ENCODE data around the gene C2CD4D. TPM values are rescaled to one million over a fixed set of nuclear protein-coding genes. Genes with fewer than 3 reads are reported as not detected.

The C2CD4D gene
- polyA plus RNA-seq, 1 donor: 0.12 TPM

Other genes with a start within 250 kb of the C2CD4D start
- gene SNX27, start 227.8 kb downstream of the C2CD4D start, polyA plus RNA-seq (ENCODE audit: insufficient read length): 20.9 TPM
- gene CELF3, start 123.0 kb downstream of the C2CD4D start, polyA plus RNA-seq (ENCODE audit: insufficient read length): 0.27 TPM
- gene RIIAD1, start 118.3 kb downstream of the C2CD4D start, polyA plus RNA-seq (ENCODE audit: insufficient read length): not detected
- 69.4 TPM for gene MRPL9, start 76.3 kb downstream of the C2CD4D start, polyA plus RNA-seq (ENCODE audit: insufficient read length)
- 4.1 TPM for gene TDRKH, start 49.3 kb downstream of the C2CD4D start, polyA plus RNA-seq (ENCODE audit: insufficient read length)
- gene LINGO4, start 34.4 kb downstream of the C2CD4D start, polyA plus RNA-seq (ENCODE audit: insufficient read length): 0.40 TPM
- gene RORC, start 8.0 kb downstream of the C2CD4D start, polyA plus RNA-seq (ENCODE audit: insufficient read length): 11.8 TPM
- 0.37 TPM for gene THEM5, start 13.9 kb upstream of the C2CD4D start, polyA plus RNA-seq (ENCODE audit: insufficient read length)
- gene THEM4, start 69.7 kb upstream of the C2CD4D start, polyA plus RNA-seq (ENCODE audit: insufficient read length): 15.0 TPM
- 186 TPM for gene S100A10, start 154.0 kb upstream of the C2CD4D start, polyA plus RNA-seq (ENCODE audit: insufficient read length)
- gene S100A11, start 197.2 kb upstream of the C2CD4D start, polyA plus RNA-seq (ENCODE audit: insufficient read length): 168 TPM
- not detected for gene TCHHL1, start 249.2 kb upstream of the C2CD4D start, polyA plus RNA-seq (ENCODE audit: insufficient read length)

Measured in hindlimb muscle (tissue), 1 donor.